DOHH2 (cell line): ENCODE data around the gene CFAP46.

Experiments used
- EZH2phosphoT487 ChIP-seq: fragments of 200-600 bp; sonication (generic); IDR thresholded peaks from 2 replicates; pipeline ENCODE4 v1.6.1; 2017; ENCODE audit warnings: borderline replicate concordance, mild to moderate bottlenecking, antibody characterized with exemption, low read length, moderate library complexity, mixed read lengths
- TF ChIP-seq, protein P1 (sequence below): fragments of 200-600 bp; sonication (generic); IDR thresholded peaks from one replicate; pipeline ENCODE4 v1.5.1; 2014; ENCODE audit warnings: antibody characterized with exemption, mild to moderate bottlenecking, low read depth, low read length; ENCODE audit not compliant: poor library complexity, severe bottlenecking

DNA sequence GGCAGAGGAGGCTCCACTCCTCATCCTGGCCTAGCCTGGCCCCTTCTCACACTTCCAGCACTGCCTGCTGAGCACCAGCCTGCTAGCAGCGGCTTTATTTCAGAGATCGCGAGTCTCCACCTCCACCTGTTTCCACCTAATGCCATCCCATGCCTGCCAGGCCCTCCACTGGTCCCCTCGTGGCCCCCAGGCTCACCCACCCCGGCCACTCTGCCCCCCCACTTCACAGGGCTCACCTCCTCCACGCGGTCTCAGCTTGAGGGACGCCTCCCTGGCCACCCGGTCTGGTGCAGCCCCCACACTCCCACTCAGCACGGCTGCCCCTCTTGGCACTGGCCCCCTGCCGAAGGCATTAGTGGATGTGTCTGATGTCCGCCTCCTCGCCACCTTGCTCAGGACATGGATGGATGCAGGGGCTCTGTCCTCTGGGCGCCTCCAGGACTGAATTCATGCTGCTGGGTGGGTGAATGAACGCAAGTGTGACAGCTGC lies 152.7 kb downstream of the CFAP46 start:
- TF ChIP-seq, protein P1, sequence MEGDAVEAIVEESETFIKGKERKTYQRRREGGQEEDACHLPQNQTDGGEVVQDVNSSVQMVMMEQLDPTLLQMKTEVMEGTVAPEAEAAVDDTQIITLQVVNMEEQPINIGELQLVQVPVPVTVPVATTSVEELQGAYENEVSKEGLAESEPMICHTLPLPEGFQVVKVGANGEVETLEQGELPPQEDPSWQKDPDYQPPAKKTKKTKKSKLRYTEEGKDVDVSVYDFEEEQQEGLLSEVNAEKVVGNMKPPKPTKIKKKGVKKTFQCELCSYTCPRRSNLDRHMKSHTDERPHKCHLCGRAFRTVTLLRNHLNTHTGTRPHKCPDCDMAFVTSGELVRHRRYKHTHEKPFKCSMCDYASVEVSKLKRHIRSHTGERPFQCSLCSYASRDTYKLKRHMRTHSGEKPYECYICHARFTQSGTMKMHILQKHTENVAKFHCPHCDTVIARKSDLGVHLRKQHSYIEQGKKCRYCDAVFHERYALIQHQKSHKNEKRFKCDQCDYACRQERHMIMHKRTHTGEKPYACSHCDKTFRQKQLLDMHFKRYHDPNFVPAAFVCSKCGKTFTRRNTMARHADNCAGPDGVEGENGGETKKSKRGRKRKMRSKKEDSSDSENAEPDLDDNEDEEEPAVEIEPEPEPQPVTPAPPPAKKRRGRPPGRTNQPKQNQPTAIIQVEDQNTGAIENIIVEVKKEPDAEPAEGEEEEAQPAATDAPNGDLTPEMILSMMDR: no peak
- no peak for TF ChIP-seq EZH2phosphoT487
